ENCODE results near the gene DNM3.

GRCh38 chr1:171833091-171833825 is 8.0 kb upstream of the DNM3 start:
- TF ChIP-seq EZH2 (IDR thresholded peaks at IDR 0.05), result no peak
- TF ChIP-seq POLR2AphosphoS5 (IDR thresholded peaks at IDR 0.05; ENCODE audit: borderline replicate concordance, low read depth, low read length), result no peak
- TF ChIP-seq FOXP2 (optimal IDR thresholded peaks at IDR 0.05; ENCODE audit: control extremely low read depth, extremely low read length, insufficient read depth), result no peak

All from SK-N-MC (cell line).